A673 (cell line): ENCODE results near the gene MTX1. TPM values are rescaled to one million over a fixed set of nuclear protein-coding genes. Genes with fewer than 3 reads are reported as not detected.
"Not testable (repeated sequence)": the region's sequence is repeated elsewhere in the genome, so short reads cannot be mapped to it uniquely, and the experiment has no call there.

Experiments
- BruUV-seq: library from RNA; stranded (reverse); fragments of 400-500 nt; replicated peaks from 2 replicates; lab custom pipeline; 2021; lab: Mats Ljungman, UMichigan
- CTCF ChIA-PET: fragments of 300-600 bp; sonication (Branson Sonifier 250); formaldehyde crosslinking; loops from one replicate; lab custom pipeline; 2022; ENCODE audit warnings: antibody characterized with exemption; lab: Charles Lee
- POLR2A ChIA-PET: fragments of 300-600 bp; sonication (Branson Sonifier 250); formaldehyde crosslinking; loops from one replicate; lab custom pipeline; 2022; ENCODE audit warnings: antibody characterized with exemption; ENCODE audit not compliant: low non-redundant PET; lab: Charles Lee
- DNase-seq: peaks from one replicate; pipeline ENCODE4 v3.0.0-alpha.2; 2015; ENCODE audit warnings: low spot score
- H3K27ac ChIP-seq: fragments of 200-600 bp; sonication (generic); 2 replicates; pipeline ENCODE4 v1.5.1; 2016; ENCODE audit warnings: mixed run types, low read depth, mild to moderate bottlenecking, mixed read lengths, antibody characterized with exemption, low read length; ENCODE audit not compliant: poor library complexity, severe bottlenecking
- H3K27me3 ChIP-seq: fragments of 200-600 bp; sonication (generic); replicated peaks from 2 replicates; pipeline ENCODE4 v1.6.1; 2017; ENCODE audit warnings: mixed run types, low read depth, mild to moderate bottlenecking, mixed read lengths, antibody characterized with exemption, low read length; ENCODE audit not compliant: insufficient read depth, poor library complexity
- H3K36me3 ChIP-seq: fragments of 200-600 bp; sonication (generic); 2 replicates; pipeline ENCODE4 v1.6.1; 2016; ENCODE audit warnings: mixed run types, mild to moderate bottlenecking, mixed read lengths, antibody characterized with exemption, low read length; ENCODE audit not compliant: insufficient read depth, poor library complexity, severe bottlenecking
- H3K4me1 ChIP-seq: fragments of 200-600 bp; sonication (generic); 2 replicates; pipeline ENCODE4 v1.6.1; 2017; ENCODE audit warnings: mixed run types, mild to moderate bottlenecking, mixed read lengths, antibody characterized with exemption, low read length; ENCODE audit not compliant: insufficient read depth, poor library complexity, severe bottlenecking
- H3K4me3 ChIP-seq: fragments of 200-600 bp; sonication (generic); 2 replicates; pipeline ENCODE4 v1.5.1; 2016; ENCODE audit warnings: low read depth, mixed run types, mild to moderate bottlenecking, mixed read lengths, low read length; ENCODE audit not compliant: poor library complexity, severe bottlenecking
- H3K9me3 ChIP-seq: fragments of 200-600 bp; sonication (generic); 2 replicates; pipeline ENCODE4 v1.6.1; 2016; ENCODE audit warnings: mixed run types, low read depth, mild to moderate bottlenecking, mixed read lengths, antibody characterized with exemption, low read length; ENCODE audit not compliant: poor library complexity, severe bottlenecking
- CTCF ChIP-seq: fragments of 300-800, 200-600 bp; sonication (generic); conservative IDR thresholded peaks from 2 replicates; pipeline ENCODE4 v1.5.1; 2017; ENCODE audit warnings: low read depth, mild to moderate bottlenecking, antibody characterized with exemption, low read length, moderate library complexity, mixed read lengths
- EZH2 ChIP-seq: fragments of 200-600 bp; sonication (generic); IDR thresholded peaks from 2 replicates; pipeline ENCODE4 v1.6.1; 2017; ENCODE audit warnings: borderline replicate concordance, low read depth, mild to moderate bottlenecking, mixed read lengths, antibody characterized with exemption, low read length; ENCODE audit not compliant: poor library complexity, severe bottlenecking
- intact Hi-C: fragments of 100-400 bp; cut with micrococcal nuclease; formaldehyde crosslinking; loops from one replicate; pipeline ENCODE4 v1.10.0; 2022; ENCODE audit not compliant: unreplicated experiment
- total RNA-seq: library from RNA; stranded (reverse); gene quantifications from 2 replicates; pipeline ENCODE4 v1.2.3, GENCODE V29; 2021

MTX1 gene
- total RNA-seq, 1 experiment from 2014 or later: 65.2 TPM

- ChIA-PET POLR2A (no interaction called here), CTCF (interaction anchor here (0.6 to 2.7 kb wide), 8 partner anchors 11 to 131 kb away, joined by 3 to 39 read pairs (median 6); partner anchors contain the start of genes KRTCAP2 and TRIM46)
- Histone ChIP-seq H3K4me1 (peaks cover 22% of the 10 kb centered on the region), H3K4me3 (no peak overlapping the region), H3K36me3 (peaks cover 10% of the 10 kb centered on the region), H3K27ac (no peak overlapping the region), H3K9me3 (no peaks in the 10 kb centered on the region), H3K27me3 (no peaks in the 10 kb centered on the region)
- no TSS peak for BruUV-seq
- TF ChIP-seq CTCF (no peak), EZH2 (no peak)
- intact Hi-C loops: no loop called here
- no peak for DNase-seq
Measured at GRCh38 chr1:155192346-155193274, 15.9 kb upstream of the MTX1 start.

- H3K9me3 ChIP-seq: no peaks in the 10 kb centered on the region
- H3K4me3 ChIP-seq: peak overlapping the region; percentile 57
- peak; percentile 89 for DNase-seq
- peak overlapping the region; percentile 84 for H3K27ac ChIP-seq
- intact Hi-C loops: no loop called here
- peaks cover 22% of the 10 kb centered on the region for H3K4me1 ChIP-seq
- no peaks in the 10 kb centered on the region for H3K27me3 ChIP-seq
- ChIA-PET CTCF (interaction anchor here (0.7 to 2.7 kb wide), 10 partner anchors 11 to 130 kb away, joined by 3 to 39 read pairs (median 6); partner anchors contain the start of genes KRTCAP2 and TRIM46), POLR2A (interaction anchor here (0.6 kb wide), 1 partner anchor 327 kb away, joined by 14 read pairs; no protein-coding TSS in a partner anchor)
- BruUV-seq: no TSS peak
- TF ChIP-seq CTCF: peak; percentile 99
- no peak for TF ChIP-seq EZH2
- peaks cover 16% of the 10 kb centered on the region for H3K36me3 ChIP-seq
Measured at GRCh38 chr1:155193275-155193990, 15.1 kb upstream of the MTX1 start.

DNA sequence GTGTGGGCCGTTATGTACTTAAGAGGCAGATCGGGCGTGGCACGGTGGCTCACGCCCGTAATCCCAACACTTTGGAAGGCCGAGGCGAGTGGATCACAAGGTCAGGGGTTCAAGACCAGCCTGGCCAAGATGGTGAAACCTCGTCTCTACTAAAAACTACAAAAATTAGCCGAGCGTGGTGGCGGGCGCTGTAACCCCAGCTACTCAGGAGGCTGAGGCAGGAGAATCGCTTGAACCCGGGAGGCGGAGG, 14.6 kb upstream of the MTX1 start:
- H3K27me3 ChIP-seq, intact Hi-C loops, DNase-seq, H3K9me3 ChIP-seq, BruUV-seq: not testable (repeated sequence)
- peaks cover 22% of the 10 kb centered on the region for H3K4me1 ChIP-seq
- POLR2A ChIA-PET: interaction anchor here (0.6 kb wide), 1 partner anchor 328 kb away, joined by 14 read pairs; no protein-coding TSS in a partner anchor
- CTCF ChIA-PET: interaction anchor here (0.7 to 2.7 kb wide), 9 partner anchors 10 to 130 kb away, joined by 3 to 39 read pairs (median 6); partner anchors contain the start of genes KRTCAP2 and TRIM46
- peak overlapping the region; percentile 57 for H3K4me3 ChIP-seq
- peaks cover 19% of the 10 kb centered on the region for H3K36me3 ChIP-seq
- H3K27ac ChIP-seq: peak overlapping the region; percentile 84
